Hindlimb muscle (tissue), 1 donor: Measurements from ENCODE around the gene NAXD. TPM values are rescaled to one million over a fixed set of nuclear protein-coding genes. Genes with fewer than 3 reads are reported as not detected.
"Not testable (repeated sequence)": the region's sequence is repeated elsewhere in the genome, so short reads cannot be mapped to it uniquely, and the experiment has no call there.

Source experiments
- DNase-seq: peaks from one replicate; pipeline ENCODE4 v3.0.0-alpha.2; 2013
- polyA plus RNA-seq: library from polyadenylated mRNA; unstranded; fragments of 120-200 nt; gene quantifications from one replicate; pipeline ENCODE4 v1.2.1, GENCODE V29; 2013; ENCODE audit not compliant: insufficient read length

Gene NAXD
- polyA plus RNA-seq, 1 donor, result 31.2 TPM

DNA sequence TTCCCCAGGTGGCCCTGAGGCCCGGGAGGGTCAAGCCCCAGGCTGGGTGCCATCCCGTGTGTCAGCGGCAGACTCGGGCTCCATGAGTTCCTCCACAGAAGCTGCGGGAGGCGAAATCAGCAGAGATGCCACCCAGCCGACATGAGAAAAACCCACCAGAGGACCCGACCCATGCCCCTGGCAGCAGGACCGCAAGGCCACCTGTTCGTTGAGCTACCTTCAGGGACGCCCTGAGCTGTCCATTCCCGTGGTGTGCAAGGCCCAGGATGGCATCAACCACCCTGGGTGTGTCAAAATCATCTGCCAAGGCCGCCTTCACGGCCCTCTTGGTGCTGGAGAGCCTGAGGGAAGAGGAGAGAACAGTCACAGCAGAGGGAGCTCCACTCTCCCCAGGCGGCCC is 30.4 kb downstream of the NAXD start:
- no peak for DNase-seq

- no peak for DNase-seq
Measured at GRCh38 chr13:110646442-110647364, 31.4 kb downstream of the NAXD start.

DNA sequence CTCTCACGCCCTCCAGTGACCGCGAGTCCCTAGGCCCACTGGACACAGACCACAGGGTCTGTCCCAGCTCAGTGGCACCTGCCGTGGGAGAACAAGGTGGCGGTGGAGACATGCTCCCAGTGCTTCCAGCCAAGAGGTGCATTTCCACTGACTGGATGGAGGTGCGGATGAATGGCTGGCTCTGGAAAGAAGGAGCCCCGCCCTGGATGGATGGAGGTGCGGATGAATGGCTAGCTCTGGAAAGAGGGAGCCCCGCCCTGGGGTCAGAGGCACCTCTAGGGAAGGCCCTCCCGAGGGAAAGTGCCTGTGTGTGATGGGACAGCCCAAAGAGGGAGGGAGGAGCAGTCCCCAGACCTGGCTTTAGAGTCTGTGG is 32.0 kb downstream of the NAXD start:
- DNase-seq, result no peak

DNA sequence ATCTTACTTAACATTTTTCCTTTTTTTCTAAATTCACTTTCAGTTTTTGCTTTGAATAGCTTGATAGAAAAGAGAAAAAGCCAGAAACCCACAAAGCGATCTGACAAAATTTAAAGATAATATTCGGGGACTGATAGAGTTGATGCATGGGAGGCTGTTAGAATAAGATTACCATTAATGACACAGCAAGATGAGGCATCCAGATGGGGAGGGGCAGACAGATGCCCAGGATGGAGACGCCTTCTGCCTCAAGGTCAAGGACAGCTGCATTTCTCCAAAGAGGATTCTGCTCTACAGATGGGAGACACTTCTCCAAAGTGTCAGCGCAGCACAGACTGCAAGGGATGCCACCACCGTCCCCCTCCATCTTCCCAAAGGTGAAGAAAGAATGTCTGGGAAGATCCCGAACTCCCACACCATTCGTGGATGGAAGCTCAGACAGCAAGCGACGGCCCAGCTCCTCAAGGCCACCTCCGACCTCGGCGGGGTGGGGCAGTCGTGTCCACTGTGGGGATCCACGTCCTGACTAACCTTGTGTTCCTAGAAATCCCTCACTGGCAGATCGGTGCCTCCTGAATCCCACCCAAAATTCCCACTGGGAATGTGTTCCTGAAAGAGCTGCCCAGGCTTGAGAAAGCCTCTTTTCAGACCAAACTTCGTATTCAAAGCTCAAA is 32.9 kb downstream of the NAXD start:
- DNase-seq, result no peak

DNA sequence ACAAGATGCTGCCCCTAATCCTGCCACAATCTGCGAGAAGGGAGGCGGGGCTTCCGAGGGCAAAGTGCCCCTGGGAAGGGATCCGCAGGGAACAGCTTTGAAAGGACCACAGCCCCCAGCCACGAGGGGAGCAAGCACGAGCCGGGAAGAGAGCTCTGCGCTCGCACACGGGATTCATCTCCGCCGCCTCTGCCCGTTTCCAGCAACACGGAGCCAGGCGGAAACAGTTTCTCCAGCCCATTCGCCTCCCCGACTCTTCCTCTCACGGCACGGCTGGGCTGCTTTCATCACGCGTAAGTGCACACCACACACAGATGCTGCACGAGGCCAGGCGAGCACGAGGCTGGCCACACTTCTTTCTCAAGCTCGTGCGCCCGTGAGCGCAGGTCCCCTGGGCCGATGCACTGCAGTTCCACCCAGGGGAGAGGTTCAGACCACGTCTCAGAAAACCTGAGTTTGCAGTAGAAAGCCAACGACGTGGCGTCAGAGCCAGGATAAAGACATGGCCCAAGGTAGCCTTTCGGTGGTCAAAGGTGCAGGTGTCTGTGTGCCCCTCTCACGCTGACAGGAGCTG is 33.6 kb downstream of the NAXD start:
- no peak for DNase-seq

- DNase-seq, result no peak
Measured at GRCh38 chr13:110649551-110649950, 34.2 kb downstream of the NAXD start.

- DNase-seq, result no peak
Measured at GRCh38 chr13:110650436-110650835, 35.1 kb downstream of the NAXD start.

- no peak for DNase-seq
Measured at GRCh38 chr13:110651271-110651670, 35.9 kb downstream of the NAXD start.

DNA sequence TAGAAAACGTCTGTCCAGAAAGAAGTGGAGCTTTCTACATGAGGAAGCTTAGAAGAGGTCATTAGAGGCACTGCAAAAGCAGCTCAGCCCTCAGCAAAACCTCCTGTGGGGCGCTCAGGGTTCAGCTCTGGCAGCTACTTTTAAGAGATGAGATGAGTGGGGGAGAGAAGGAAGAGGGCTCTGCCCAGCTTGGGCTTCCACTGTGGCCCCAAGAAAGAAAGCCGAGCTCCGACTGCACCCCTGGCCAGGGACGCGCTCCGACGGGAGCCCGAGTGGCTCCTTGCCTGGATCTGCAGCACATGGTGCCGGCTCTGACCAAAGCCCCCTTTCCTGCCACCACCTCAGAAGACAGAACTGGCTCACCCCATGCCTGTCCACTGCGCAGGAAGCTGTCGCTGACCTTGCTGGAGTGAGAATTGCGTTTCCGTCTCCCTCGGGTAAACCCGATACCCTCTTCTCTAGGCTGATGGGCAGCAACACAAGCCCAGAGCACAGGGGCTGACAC is 36.4 kb downstream of the NAXD start:
- no peak for DNase-seq

GRCh38 chr13:110652231-110652730 is 36.9 kb downstream of the NAXD start:
- DNase-seq, result no peak

- no peak for DNase-seq
Measured at GRCh38 chr13:110652764-110653163, 37.4 kb downstream of the NAXD start.

DNA sequence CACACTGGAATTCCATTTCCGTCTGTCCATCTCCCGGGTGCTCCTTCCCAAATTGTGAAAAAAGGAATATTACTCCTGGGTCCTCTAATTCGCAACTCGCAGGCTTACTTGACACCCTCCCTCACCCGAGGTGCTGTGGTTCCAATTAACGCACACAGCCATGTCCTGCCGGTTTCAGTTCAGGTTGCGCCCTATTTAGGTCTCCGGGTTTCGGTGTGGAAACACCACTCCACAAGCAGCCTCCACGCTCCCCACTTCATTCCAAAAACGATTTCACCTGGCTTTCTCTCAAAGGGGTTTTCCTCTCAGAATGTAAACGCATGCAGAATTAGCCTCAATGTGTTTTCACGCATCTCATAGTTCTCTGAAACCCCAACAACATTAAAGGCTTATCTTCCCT is 37.9 kb downstream of the NAXD start:
- no peak for DNase-seq

DNA sequence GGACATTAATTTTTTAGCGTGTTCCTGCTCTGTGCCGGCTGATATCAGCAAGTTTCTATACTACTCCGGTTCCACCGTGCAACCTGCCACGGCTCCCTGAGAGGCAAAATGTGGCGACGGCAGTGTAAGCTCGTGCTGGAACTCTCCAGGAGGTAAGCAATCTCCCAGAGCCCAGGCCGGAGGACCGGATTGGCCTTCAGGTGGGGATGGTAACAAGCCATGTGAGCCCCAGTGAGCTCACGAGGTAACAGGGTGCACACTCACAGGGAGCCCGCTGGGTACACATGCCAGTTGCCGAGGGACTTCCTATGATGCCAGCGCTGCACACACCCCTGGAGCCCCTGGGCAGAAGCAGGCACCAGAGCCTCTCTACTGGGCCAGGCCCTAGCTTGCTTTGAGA is 38.5 kb downstream of the NAXD start:
- DNase-seq, result no peak

- DNase-seq, result no peak
Measured at GRCh38 chr13:110657196-110657595, 41.9 kb downstream of the NAXD start.

- not testable (repeated sequence) for DNase-seq
Measured at GRCh38 chr13:110658218-110658911, 43.0 kb downstream of the NAXD start.

DNA sequence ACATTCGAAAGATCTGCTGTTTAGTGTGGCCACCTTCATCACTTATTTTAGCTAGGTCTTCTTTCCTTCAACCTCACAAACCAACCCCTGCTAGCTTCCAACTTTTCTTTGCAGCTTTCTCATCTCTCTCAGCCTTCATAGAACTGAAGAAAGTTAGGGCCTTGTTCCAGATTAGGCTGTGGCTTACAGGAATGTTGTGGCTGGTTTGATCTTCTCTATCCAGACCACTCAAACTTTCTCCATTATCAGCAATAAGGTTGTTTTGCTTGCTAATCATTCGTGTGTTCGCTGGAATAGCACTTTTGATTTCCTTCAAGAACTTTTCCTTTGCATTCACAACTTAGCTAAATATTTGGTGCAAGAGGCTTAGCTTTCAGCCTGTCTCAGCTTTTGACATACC is 45.9 kb downstream of the NAXD start:
- no peak for DNase-seq

GRCh38 chr13:110662091-110662490 is 46.7 kb downstream of the NAXD start:
- DNase-seq, result no peak

- no peak for DNase-seq
Measured at GRCh38 chr13:110662777-110663443, 47.6 kb downstream of the NAXD start.

- DNase-seq, result no peak
Measured at GRCh38 chr13:110663491-110663890, 48.1 kb downstream of the NAXD start.

- no peak for DNase-seq
Measured at GRCh38 chr13:110664041-110664440, 48.7 kb downstream of the NAXD start.

GRCh38 chr13:110664673-110665072 is 49.3 kb downstream of the NAXD start:
- no peak for DNase-seq
